ENCODE results near the gene FBXO44.

FBXO44 gene

GRCh38 chr1:11659748-11660147, 5.1 kb downstream of the FBXO44 start:
- no peak for DNase-seq (ENCODE audit: low spot score)

- DNase-seq (ENCODE audit: low spot score): no peak
Observed at GRCh38 chr1:11661103-11661502, 6.4 kb downstream of the FBXO44 start.

- no peak for DNase-seq (ENCODE audit: low spot score)
Observed at GRCh38 chr1:11664336-11665065, 9.8 kb downstream of the FBXO44 start.

GRCh38 chr1:11668516-11668915, 13.8 kb downstream of the FBXO44 start:
- no peak for DNase-seq (ENCODE audit: low spot score)

GRCh38 chr1:11670747-11671146, 16.1 kb downstream of the FBXO44 start:
- DNase-seq (ENCODE audit: low spot score): no peak

GRCh38 chr1:11671205-11671543, 16.5 kb downstream of the FBXO44 start:
- no peak for DNase-seq (ENCODE audit: low spot score)

GRCh38 chr1:11671544-11672286, 17.0 kb downstream of the FBXO44 start:
- DNase-seq (ENCODE audit: low spot score): no peak

GRCh38 chr1:11673089-11673769, 18.6 kb downstream of the FBXO44 start:
- DNase-seq (ENCODE audit: low spot score): no peak

GRCh38 chr1:11674488-11674887, 19.8 kb downstream of the FBXO44 start:
- DNase-seq (ENCODE audit: low spot score): no peak

- no peak for DNase-seq (ENCODE audit: low spot score)
Observed at GRCh38 chr1:11675325-11675724, 20.6 kb downstream of the FBXO44 start.

GRCh38 chr1:11676386-11677103, 21.9 kb downstream of the FBXO44 start:
- no peak for DNase-seq (ENCODE audit: low spot score)

GRCh38 chr1:11678442-11678841, 23.8 kb downstream of the FBXO44 start:
- DNase-seq (ENCODE audit: low spot score): no peak

GRCh38 chr1:11680270-11681070, 25.8 kb downstream of the FBXO44 start:
- peak; percentile 70 for DNase-seq (ENCODE audit: low spot score)

GRCh38 chr1:11681071-11681771, 26.5 kb downstream of the FBXO44 start, which contains the start of gene MAD2L2:
Gene MAD2L2, minus strand, starts transcription at chr1:11681148. Its CDS starts 547 bp downstream, at chr1:11680601.
- DNase-seq (ENCODE audit: low spot score): peak; percentile 94

GRCh38 chr1:11682287-11682771, 27.7 kb downstream of the FBXO44 start:
- no peak for DNase-seq (ENCODE audit: low spot score)

- no peak for DNase-seq (ENCODE audit: low spot score)
Observed at GRCh38 chr1:11682799-11683198, 28.1 kb downstream of the FBXO44 start.

GRCh38 chr1:11684070-11684469, 29.4 kb downstream of the FBXO44 start:
- no peak for DNase-seq (ENCODE audit: low spot score)

GRCh38 chr1:11685210-11685752, 30.6 kb downstream of the FBXO44 start:
- no peak for DNase-seq (ENCODE audit: low spot score)

- DNase-seq (ENCODE audit: low spot score): no peak
Observed at GRCh38 chr1:11688506-11688905, 33.8 kb downstream of the FBXO44 start.
